HK-2 (cell line): Measurements from ENCODE around the gene PACS2.
"Not testable (repeated sequence)": the region's sequence is repeated elsewhere in the genome, so short reads cannot be mapped to it uniquely, and the experiment has no call there.

Source experiments
- DNase-seq: peaks from one replicate; pipeline ENCODE4 v3.0.0-alpha.2; 2018; ENCODE audit not compliant: unreplicated experiment

Gene PACS2

GRCh38 chr14:105288936-105289335 lies 25.6 kb upstream of the PACS2 start:
- not testable (repeated sequence) for DNase-seq

DNA sequence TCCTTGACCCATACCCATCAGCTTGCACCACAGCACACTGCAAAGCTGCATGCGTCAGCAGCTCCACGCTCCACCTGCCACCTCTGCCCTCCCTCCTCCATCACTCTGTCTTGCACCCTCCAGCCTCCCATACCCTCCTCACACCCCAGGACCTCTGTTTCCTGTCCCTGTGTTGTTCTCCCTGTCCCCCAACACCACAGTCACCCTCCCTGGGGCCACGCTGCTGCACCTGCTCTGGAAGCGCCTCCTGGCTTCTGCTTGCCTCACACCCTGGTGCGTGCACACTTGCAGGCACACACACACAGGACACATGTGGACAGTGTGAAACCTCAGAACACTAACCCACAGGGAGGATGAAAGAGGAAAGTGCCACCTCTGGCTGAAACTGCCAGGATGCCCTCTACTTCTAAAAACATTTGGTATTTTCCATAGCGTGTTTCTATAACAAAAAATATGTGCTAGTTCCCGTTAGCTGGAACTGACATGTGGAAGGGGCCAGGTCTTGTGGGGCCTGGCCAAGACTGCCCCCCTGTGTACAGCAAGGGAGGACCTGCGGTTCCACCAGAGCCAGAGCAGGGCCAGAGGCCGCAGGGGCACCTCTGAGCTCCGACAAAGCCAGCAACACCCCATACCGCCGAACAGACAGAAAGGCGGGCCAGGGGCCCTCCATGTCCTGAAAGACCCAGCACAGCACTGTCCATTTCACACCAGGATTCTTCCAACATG lies 23.8 kb upstream of the PACS2 start:
- no peak for DNase-seq

GRCh38 chr14:105292826-105293711 lies 21.5 kb upstream of the PACS2 start:
- no peak for DNase-seq

- no peak for DNase-seq
These were observed 20.4 kb upstream of the PACS2 start for GRCh38 chr14:105294142-105294597.

GRCh38 chr14:105297311-105297710 lies 17.2 kb upstream of the PACS2 start:
- DNase-seq: not testable (repeated sequence)

GRCh38 chr14:105299654-105300541 lies 14.7 kb upstream of the PACS2 start:
- DNase-seq: peak; percentile 28

DNA sequence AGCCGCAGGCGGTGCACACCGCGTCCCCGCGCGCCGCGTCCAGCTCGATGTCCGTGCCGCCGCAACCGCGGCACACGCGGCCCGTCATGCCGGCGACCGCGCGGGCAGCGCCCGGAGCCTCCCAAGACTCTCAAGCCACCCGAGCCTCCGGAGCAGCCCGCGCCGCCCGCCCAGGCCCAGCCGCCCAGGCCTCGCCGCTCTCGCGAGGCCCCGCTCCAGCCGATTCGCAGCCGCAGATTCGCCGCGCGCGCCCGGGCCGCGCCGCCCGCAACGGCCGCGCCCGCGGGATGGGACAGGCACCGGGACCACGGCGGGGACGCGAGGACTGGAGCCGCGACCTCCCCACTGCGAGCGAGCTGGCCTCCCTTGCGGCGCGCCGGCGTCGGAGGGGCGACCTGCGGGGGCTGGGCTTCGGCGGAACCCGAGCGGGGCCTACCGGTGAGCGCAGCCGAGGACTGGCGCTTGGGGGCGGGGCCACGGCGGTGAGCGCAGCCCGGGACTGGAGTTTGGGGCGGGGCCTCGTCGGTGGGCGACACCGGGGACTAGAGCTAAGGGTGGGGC lies 13.9 kb upstream of the PACS2 start, which contains the start of gene BRF1:
Gene BRF1 (minus strand): TSS at position 460 of the 561 bp plus-strand sequence. CDS start 372 bp downstream, at position 88.
- peak; percentile 91 for DNase-seq

DNA sequence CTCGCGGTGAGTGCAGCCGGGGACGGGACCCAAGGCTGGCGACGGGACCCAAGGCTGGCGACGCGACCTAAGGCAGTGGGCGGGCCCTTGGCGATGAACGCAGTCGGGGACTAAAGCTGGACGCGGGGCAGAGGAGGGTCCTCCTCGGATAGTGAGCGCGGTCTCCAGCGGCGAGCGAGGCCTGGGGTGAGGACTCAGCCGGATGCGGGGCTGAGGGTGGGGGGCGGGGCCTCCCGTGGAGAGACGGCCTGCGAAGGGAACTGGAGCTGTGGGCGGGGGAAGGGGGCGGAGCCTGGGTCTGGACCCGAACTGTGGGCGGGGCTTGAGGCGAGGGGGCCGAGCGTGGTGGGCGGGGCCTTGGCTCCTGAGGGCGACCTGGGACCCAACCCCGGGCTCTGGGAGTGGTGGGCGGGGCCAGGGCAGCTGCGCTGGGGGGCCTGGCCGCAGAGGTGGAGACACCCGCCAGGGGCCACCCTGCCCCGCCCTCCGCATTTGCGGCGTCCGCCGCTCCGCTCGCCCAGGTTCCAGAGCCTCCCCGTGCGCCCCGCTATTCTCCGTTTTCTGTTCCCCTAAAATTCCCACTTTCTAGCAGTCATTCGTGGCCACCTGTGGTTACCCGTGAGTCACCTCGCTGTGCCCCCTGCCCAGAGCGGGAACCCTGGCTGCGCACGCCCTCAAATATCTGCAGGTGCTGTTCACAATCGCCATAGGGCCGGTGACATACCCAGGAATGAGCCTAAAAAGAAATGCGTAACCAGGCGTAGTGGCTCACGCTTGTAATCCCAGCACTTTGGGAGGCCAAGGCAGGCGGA lies 13.2 kb upstream of the PACS2 start:
- peak; percentile 94 for DNase-seq

DNA sequence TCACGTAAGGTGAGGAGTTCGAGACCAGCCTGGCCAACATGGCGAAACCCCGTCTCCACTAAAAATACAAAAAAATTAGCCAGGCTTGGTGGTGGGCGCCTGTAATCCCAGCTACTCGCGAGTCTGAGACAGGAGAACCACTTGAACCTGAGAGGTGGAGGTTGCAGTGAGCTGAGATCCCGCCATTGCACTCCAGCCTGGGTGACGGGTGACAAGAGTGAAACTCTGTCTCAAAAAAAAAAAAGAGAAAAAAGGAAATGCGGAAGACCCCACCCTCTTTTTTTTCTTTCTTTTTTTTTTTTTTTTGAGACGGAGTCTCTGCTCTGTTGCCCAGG lies 12.7 kb upstream of the PACS2 start:
- DNase-seq: not testable (repeated sequence)

- DNase-seq: no peak
These were observed 10.6 kb upstream of the PACS2 start for GRCh38 chr14:105303949-105304348.

DNA sequence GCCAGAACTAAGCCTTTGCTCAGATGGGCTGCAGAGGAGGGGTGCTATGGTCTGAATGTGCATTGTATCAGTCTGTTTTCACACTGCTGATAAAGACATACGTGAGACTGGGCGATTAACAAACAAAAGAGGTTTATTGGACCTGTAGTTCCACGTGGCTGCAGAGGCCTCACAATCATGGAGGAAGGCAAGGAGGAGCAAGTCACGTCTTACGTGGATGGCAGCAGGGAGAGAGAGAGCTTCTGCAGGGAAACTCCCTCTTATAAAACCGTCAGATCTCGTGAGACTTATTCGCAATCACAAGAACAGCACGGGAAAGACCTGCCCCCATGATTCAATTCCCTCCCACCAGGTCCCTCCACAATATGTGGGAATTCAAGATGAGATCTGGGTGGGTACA lies 10.0 kb upstream of the PACS2 start:
- no peak for DNase-seq

GRCh38 chr14:105305345-105305744 lies 9.2 kb upstream of the PACS2 start:
- no peak for DNase-seq

DNA sequence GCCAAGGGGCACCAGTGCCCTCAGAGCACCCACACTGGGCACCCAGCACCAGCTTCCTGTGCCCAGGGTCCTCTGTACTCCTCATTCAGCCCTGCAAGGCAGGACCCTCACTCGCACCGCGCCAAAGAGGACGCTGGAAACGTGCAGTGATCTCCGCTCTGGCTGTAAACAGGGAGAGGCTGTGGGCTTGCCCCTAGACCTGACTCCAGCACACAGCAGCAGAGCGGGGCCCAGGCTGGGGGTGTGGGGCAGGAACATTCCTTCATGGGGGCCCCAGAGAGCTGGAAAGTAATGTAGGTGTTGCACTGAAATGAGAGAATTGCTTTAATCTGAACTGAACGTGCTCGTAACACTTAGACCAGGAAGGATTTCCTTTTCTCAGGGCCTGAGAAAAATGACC lies 8.8 kb upstream of the PACS2 start:
- no peak for DNase-seq

- no peak for DNase-seq
These were observed 7.4 kb upstream of the PACS2 start for GRCh38 chr14:105307052-105307727.

- no peak for DNase-seq
These were observed 5.2 kb upstream of the PACS2 start for GRCh38 chr14:105309371-105309770.

DNA sequence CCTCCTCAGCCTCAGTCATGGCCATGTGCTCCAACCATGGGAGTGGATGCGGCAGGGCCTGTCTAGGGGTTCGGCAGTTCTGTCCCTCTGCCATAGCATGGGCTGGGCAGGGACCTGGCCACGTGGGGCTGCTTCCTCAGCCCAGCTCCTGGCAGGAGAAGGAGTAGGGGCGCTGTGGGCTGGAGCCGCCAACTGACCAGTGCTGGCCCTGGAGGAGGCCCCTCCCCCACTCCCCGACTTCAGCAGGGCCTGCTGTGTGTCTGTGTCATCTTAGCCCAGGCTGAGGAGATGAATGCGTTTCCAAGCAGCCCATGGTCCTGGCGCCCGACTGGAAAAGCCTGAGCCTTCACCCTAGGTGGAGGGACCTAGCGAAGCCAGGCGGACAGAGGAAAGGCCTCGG lies 2.7 kb upstream of the PACS2 start:
- DNase-seq: no peak

GRCh38 chr14:105312973-105313372 lies 1.6 kb upstream of the PACS2 start:
- no peak for DNase-seq

- DNase-seq: peak; percentile 14
These were observed 914 bp upstream of the PACS2 start for GRCh38 chr14:105313381-105314286.

GRCh38 chr14:105315211-105315721 lies 718 bp downstream of the PACS2 start:
- peak; percentile 50 for DNase-seq
